ENCODE measurements around the gene IGSF21.

- TF ChIP-seq TAF1 (IDR thresholded peaks at IDR 0.05; ENCODE audit: low read depth, low read length) (no peak), POLR2AphosphoS5 (IDR thresholded peaks at IDR 0.05; ENCODE audit: low read depth, low read length) (no peak), POU2F2 (IDR thresholded peaks at IDR 0.05; ENCODE audit: low read depth, low read length) (no peak)
Measured at GRCh38 chr1:18107369-18108298, at the start of gene IGSF21.

Measured in GM12891 (cell line).